Measurements from ENCODE around the gene CTDSPL.

DNA sequence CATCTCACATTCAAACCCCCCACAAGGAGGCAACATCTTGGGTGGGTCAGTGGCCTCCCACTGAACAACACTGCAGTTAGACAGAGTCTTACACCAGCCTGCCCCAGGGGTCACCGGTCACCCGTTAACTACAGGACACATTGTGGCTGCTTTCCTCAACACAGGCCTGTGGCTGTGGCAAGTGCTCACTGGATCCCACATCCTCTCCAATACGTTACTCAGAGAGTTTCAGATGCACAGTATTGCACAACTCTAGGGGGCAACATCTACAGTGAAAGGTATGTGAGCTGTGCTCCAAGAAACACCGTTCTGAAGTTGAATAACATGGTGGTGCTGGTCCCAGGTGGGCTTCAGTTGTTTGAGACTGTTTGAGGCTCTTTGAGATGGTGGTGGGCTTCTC, 41.0 kb downstream of the CTDSPL start:
- TF ChIP-seq ZBTB44 (tag by site-specific recombination; IDR thresholded peaks at IDR 0.05): no peak
- TF ChIP-seq ZFP41 (tag by site-specific recombination; IDR thresholded peaks at IDR 0.05; ENCODE audit: borderline replicate concordance): no peak
- TF ChIP-seq, protein P1, sequence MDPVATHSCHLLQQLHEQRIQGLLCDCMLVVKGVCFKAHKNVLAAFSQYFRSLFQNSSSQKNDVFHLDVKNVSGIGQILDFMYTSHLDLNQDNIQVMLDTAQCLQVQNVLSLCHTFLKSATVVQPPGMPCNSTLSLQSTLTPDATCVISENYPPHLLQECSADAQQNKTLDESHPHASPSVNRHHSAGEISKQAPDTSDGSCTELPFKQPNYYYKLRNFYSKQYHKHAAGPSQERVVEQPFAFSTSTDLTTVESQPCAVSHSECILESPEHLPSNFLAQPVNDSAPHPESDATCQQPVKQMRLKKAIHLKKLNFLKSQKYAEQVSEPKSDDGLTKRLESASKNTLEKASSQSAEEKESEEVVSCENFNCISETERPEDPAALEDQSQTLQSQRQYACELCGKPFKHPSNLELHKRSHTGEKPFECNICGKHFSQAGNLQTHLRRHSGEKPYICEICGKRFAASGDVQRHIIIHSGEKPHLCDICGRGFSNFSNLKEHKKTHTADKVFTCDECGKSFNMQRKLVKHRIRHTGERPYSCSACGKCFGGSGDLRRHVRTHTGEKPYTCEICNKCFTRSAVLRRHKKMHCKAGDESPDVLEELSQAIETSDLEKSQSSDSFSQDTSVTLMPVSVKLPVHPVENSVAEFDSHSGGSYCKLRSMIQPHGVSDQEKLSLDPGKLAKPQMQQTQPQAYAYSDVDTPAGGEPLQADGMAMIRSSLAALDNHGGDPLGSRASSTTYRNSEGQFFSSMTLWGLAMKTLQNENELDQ (tag by site-specific recombination; IDR thresholded peaks at IDR 0.05; ENCODE audit: low read depth): no peak
- no peak for TF ChIP-seq SETDB1 (IDR thresholded peaks at IDR 0.05; ENCODE audit: insufficient read length, low read length)
- no peak for TF ChIP-seq ZNF76 (tag by site-specific recombination; IDR thresholded peaks at IDR 0.05; ENCODE audit: borderline replicate concordance, low read depth)
- TF ChIP-seq, protein P2, sequence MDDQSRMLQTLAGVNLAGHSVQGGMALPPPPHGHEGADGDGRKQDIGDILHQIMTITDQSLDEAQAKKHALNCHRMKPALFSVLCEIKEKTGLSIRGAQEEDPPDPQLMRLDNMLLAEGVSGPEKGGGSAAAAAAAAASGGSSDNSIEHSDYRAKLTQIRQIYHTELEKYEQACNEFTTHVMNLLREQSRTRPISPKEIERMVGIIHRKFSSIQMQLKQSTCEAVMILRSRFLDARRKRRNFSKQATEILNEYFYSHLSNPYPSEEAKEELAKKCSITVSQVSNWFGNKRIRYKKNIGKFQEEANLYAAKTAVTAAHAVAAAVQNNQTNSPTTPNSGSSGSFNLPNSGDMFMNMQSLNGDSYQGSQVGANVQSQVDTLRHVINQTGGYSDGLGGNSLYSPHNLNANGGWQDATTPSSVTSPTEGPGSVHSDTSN (CRISPR knock-in tag; IDR thresholded peaks at IDR 0.05): no peak
